ENCODE results near the gene FAM53B.

The FAM53B gene

GRCh38 chr10:124651402-124651891 is 92.7 kb downstream of the FAM53B start:
- no peak overlapping the region for H3K27ac Mint-ChIP-seq
- H3K4me1 Mint-ChIP-seq (ENCODE audit: low read depth): peaks cover 72% of the 10 kb centered on the region
- no peaks in the 10 kb centered on the region for H3K9me3 Mint-ChIP-seq
- H3K36me3 Mint-ChIP-seq (ENCODE audit: low read depth): peaks cover 17% of the 10 kb centered on the region
- no peak for DNase-seq (ENCODE audit: low spot score)
- no peak overlapping the region for H3K4me3 Mint-ChIP-seq
- H3K27me3 Mint-ChIP-seq (ENCODE audit: low read depth): no peaks in the 10 kb centered on the region

- peak; percentile 53 for DNase-seq (ENCODE audit: low spot score)
- H3K36me3 Mint-ChIP-seq (ENCODE audit: low read depth): peaks cover 17% of the 10 kb centered on the region
- H3K27me3 Mint-ChIP-seq (ENCODE audit: low read depth): no peaks in the 10 kb centered on the region
- peaks cover 73% of the 10 kb centered on the region for H3K4me1 Mint-ChIP-seq (ENCODE audit: low read depth)
- no peaks in the 10 kb centered on the region for H3K9me3 Mint-ChIP-seq
- H3K27ac Mint-ChIP-seq: peak overlapping the region; percentile 66
- peak overlapping the region; percentile 56 for H3K4me3 Mint-ChIP-seq
Measured at GRCh38 chr10:124650820-124651401, 93.3 kb downstream of the FAM53B start.

GRCh38 chr10:124650263-124650662 is 93.9 kb downstream of the FAM53B start:
- peak overlapping the region; percentile 56 for H3K4me3 Mint-ChIP-seq
- H3K27me3 Mint-ChIP-seq (ENCODE audit: low read depth): no peaks in the 10 kb centered on the region
- H3K36me3 Mint-ChIP-seq (ENCODE audit: low read depth): peaks cover 17% of the 10 kb centered on the region
- DNase-seq (ENCODE audit: low spot score): no peak
- peak overlapping the region; percentile 66 for H3K27ac Mint-ChIP-seq
- H3K9me3 Mint-ChIP-seq: no peaks in the 10 kb centered on the region
- H3K4me1 Mint-ChIP-seq (ENCODE audit: low read depth): peaks cover 69% of the 10 kb centered on the region

GRCh38 chr10:124649214-124649613 is 95.0 kb downstream of the FAM53B start:
- Mint-ChIP-seq H3K27ac (peak overlapping the region; percentile 94), H3K36me3 (ENCODE audit: low read depth) (peaks cover 15% of the 10 kb centered on the region)

GRCh38 chr10:124648738-124649137 is 95.4 kb downstream of the FAM53B start:
- Mint-ChIP-seq H3K27ac (peak overlapping the region; percentile 94), H3K4me3 (peak overlapping the region; percentile 82), H3K36me3 (ENCODE audit: low read depth) (peaks cover 15% of the 10 kb centered on the region), H3K9me3 (no peaks in the 10 kb centered on the region), H3K27me3 (ENCODE audit: low read depth) (no peaks in the 10 kb centered on the region), H3K4me1 (ENCODE audit: low read depth) (peaks cover 62% of the 10 kb centered on the region)
- DNase-seq (ENCODE audit: low spot score): peak; percentile 53

More at GRCh38 chr10:124649214-124649613, 95.0 kb downstream of the FAM53B start:
- Mint-ChIP-seq H3K9me3 (no peaks in the 10 kb centered on the region), H3K4me1 (ENCODE audit: low read depth) (peaks cover 62% of the 10 kb centered on the region), H3K27me3 (ENCODE audit: low read depth) (no peaks in the 10 kb centered on the region), H3K4me3 (peak overlapping the region; percentile 82)
- DNase-seq (ENCODE audit: low spot score): no peak

- Mint-ChIP-seq H3K4me1 (ENCODE audit: low read depth) (peaks cover 62% of the 10 kb centered on the region), H3K36me3 (ENCODE audit: low read depth) (peaks cover 15% of the 10 kb centered on the region), H3K27ac (peak overlapping the region; percentile 94), H3K4me3 (peak overlapping the region; percentile 82), H3K27me3 (ENCODE audit: low read depth) (no peaks in the 10 kb centered on the region), H3K9me3 (no peaks in the 10 kb centered on the region)
- no peak for DNase-seq (ENCODE audit: low spot score)
Measured at GRCh38 chr10:124648131-124648475, 96.1 kb downstream of the FAM53B start.

GRCh38 chr10:124647421-124648130 is 96.6 kb downstream of the FAM53B start:
- H3K4me3 Mint-ChIP-seq: peak overlapping the region; percentile 82
- peaks cover 57% of the 10 kb centered on the region for H3K4me1 Mint-ChIP-seq (ENCODE audit: low read depth)
- H3K9me3 Mint-ChIP-seq: no peaks in the 10 kb centered on the region
- peak overlapping the region; percentile 94 for H3K27ac Mint-ChIP-seq
- peak; percentile 68 for DNase-seq (ENCODE audit: low spot score)
- H3K27me3 Mint-ChIP-seq (ENCODE audit: low read depth): no peaks in the 10 kb centered on the region
- H3K36me3 Mint-ChIP-seq (ENCODE audit: low read depth): peaks cover 18% of the 10 kb centered on the region

GRCh38 chr10:124646483-124647352 is 97.5 kb downstream of the FAM53B start:
- H3K27me3 Mint-ChIP-seq (ENCODE audit: low read depth): no peaks in the 10 kb centered on the region
- peak overlapping the region; percentile 82 for H3K4me3 Mint-ChIP-seq
- peaks cover 20% of the 10 kb centered on the region for H3K36me3 Mint-ChIP-seq (ENCODE audit: low read depth)
- peaks cover 52% of the 10 kb centered on the region for H3K4me1 Mint-ChIP-seq (ENCODE audit: low read depth)
- no peak for DNase-seq (ENCODE audit: low spot score)
- no peaks in the 10 kb centered on the region for H3K9me3 Mint-ChIP-seq
- peak overlapping the region; percentile 94 for H3K27ac Mint-ChIP-seq

GRCh38 chr10:124645467-124646095 is 98.6 kb downstream of the FAM53B start:
- no peak overlapping the region for H3K4me3 Mint-ChIP-seq
- no peaks in the 10 kb centered on the region for H3K9me3 Mint-ChIP-seq
- H3K4me1 Mint-ChIP-seq (ENCODE audit: low read depth): peaks cover 53% of the 10 kb centered on the region
- no peaks in the 10 kb centered on the region for H3K27me3 Mint-ChIP-seq (ENCODE audit: low read depth)
- peaks cover 17% of the 10 kb centered on the region for H3K36me3 Mint-ChIP-seq (ENCODE audit: low read depth)
- no peak for DNase-seq (ENCODE audit: low spot score)
- no peak overlapping the region for H3K27ac Mint-ChIP-seq

- Mint-ChIP-seq H3K9me3 (no peaks in the 10 kb centered on the region), H3K4me3 (no peak overlapping the region)
Measured at GRCh38 chr10:124644771-124645415, 99.3 kb downstream of the FAM53B start.

GRCh38 chr10:124644236-124644635 is 99.9 kb downstream of the FAM53B start:
- Mint-ChIP-seq H3K4me1 (ENCODE audit: low read depth) (peaks cover 47% of the 10 kb centered on the region), H3K27ac (no peak overlapping the region), H3K9me3 (no peaks in the 10 kb centered on the region), H3K27me3 (ENCODE audit: low read depth) (no peaks in the 10 kb centered on the region), H3K4me3 (no peak overlapping the region), H3K36me3 (ENCODE audit: low read depth) (peaks cover 8% of the 10 kb centered on the region)
- no peak for DNase-seq (ENCODE audit: low spot score)

More at GRCh38 chr10:124644771-124645415, 99.3 kb downstream of the FAM53B start:
- peaks cover 51% of the 10 kb centered on the region for H3K4me1 Mint-ChIP-seq (ENCODE audit: low read depth)
- no peak overlapping the region for H3K27ac Mint-ChIP-seq
- peaks cover 14% of the 10 kb centered on the region for H3K36me3 Mint-ChIP-seq (ENCODE audit: low read depth)
- no peak for DNase-seq (ENCODE audit: low spot score)
- no peaks in the 10 kb centered on the region for H3K27me3 Mint-ChIP-seq (ENCODE audit: low read depth)

GRCh38 chr10:124643330-124644009 is 100.7 kb downstream of the FAM53B start:
- Mint-ChIP-seq H3K27ac (no peak overlapping the region), H3K9me3 (no peaks in the 10 kb centered on the region), H3K4me3 (no peak overlapping the region), H3K36me3 (ENCODE audit: low read depth) (peaks cover 4% of the 10 kb centered on the region), H3K27me3 (ENCODE audit: low read depth) (no peaks in the 10 kb centered on the region), H3K4me1 (ENCODE audit: low read depth) (peaks cover 40% of the 10 kb centered on the region)
- no peak for DNase-seq (ENCODE audit: low spot score)
